Inflammatory macrophage treated with lipopolysaccharide for 4 hours (primary cell): ENCODE results near the gene PWP2.
"Not testable (repeated sequence)": the region's sequence is repeated elsewhere in the genome, so short reads cannot be mapped to it uniquely, and the experiment has no call there.

Experiments used
- DNase-seq: peaks from one replicate; pipeline ENCODE4 v3.0.0-alpha.2; 2020

Gene PWP2

GRCh38 chr21:44167527-44167926, 60.3 kb downstream of the PWP2 start:
- not testable (repeated sequence) for DNase-seq

- not testable (repeated sequence) for DNase-seq
These were observed 63.1 kb downstream of the PWP2 start for GRCh38 chr21:44170326-44170725.

- DNase-seq, result not testable (repeated sequence)
These were observed 63.7 kb downstream of the PWP2 start for GRCh38 chr21:44170863-44171262.

- not testable (repeated sequence) for DNase-seq
These were observed 64.9 kb downstream of the PWP2 start for GRCh38 chr21:44171962-44172572.

GRCh38 chr21:44172741-44173140, 65.5 kb downstream of the PWP2 start:
- not testable (repeated sequence) for DNase-seq

GRCh38 chr21:44175189-44175588, 68.0 kb downstream of the PWP2 start:
- DNase-seq, result peak; percentile 18

GRCh38 chr21:44176127-44176526, 68.9 kb downstream of the PWP2 start:
- DNase-seq, result not testable (repeated sequence)
